WTC11 (cell line): ENCODE data around the gene CNDP2. TPM values are rescaled to one million over a fixed set of nuclear protein-coding genes. Genes with fewer than 3 reads are reported as not detected.

Experiments
- ATAC-seq: fragments of 200-7000 bp; cut with Tn5 transposase; 2 replicates; pipeline ENCODE4 v1.10.0; 2021; ENCODE audit warnings: mild to moderate bottlenecking, moderate library complexity
- CTCF ChIA-PET: fragments of 300-600 bp; sonication (Branson Sonifier 250); formaldehyde crosslinking; loops from one replicate; lab custom pipeline; 2021; ENCODE audit warnings: antibody characterized with exemption; lab: Charles Lee
- POLR2A ChIA-PET: fragments of 350-600 bp; sonication (Branson Sonifier 250); formaldehyde crosslinking; loops from one replicate; lab custom pipeline; 2021; ENCODE audit warnings: antibody characterized with exemption; lab: Charles Lee
- DNase-seq: peaks from one replicate; pipeline ENCODE4 v3.0.0; 2021; ENCODE audit warnings: low spot score
- H3K27ac Mint-ChIP-seq: 2 replicates; pipeline ENCODE4 v1.8.0; 2021; ENCODE audit warnings: mixed read lengths
- H3K27me3 Mint-ChIP-seq: 2 replicates; pipeline ENCODE4 v1.8.0; 2021; ENCODE audit warnings: low read depth, mild to moderate bottlenecking, moderate library complexity, mixed read lengths
- H3K36me3 Mint-ChIP-seq: 2 replicates; pipeline ENCODE4 v1.8.0; 2021; ENCODE audit warnings: mixed read lengths
- H3K4me1 Mint-ChIP-seq: 2 replicates; pipeline ENCODE4 v1.8.0; 2022; ENCODE audit warnings: mixed read lengths
- H3K4me3 Mint-ChIP-seq: 2 replicates; pipeline ENCODE4 v1.8.0; 2021; ENCODE audit warnings: mild to moderate bottlenecking, moderate library complexity, mixed read lengths
- H3K9me3 Mint-ChIP-seq: 2 replicates; pipeline ENCODE4 v1.8.0; 2021; ENCODE audit warnings: mixed read lengths
- FOXP1 ChIP-seq: sonication (generic); formaldehyde crosslinking; IDR thresholded peaks from 2 replicates; pipeline ENCODE4 v1.8.0; 2022; ENCODE audit warnings: missing genetic modification reagents, mild to moderate bottlenecking, moderate library complexity, borderline replicate concordance
- USF2 ChIP-seq: sonication (generic); formaldehyde crosslinking; IDR thresholded peaks from 2 replicates; pipeline ENCODE4 v1.8.1; 2023; ENCODE audit warnings: mild to moderate bottlenecking, missing genetic modification reagents, moderate library complexity
- ZNF121 ChIP-seq: sonication (generic); formaldehyde crosslinking; IDR thresholded peaks from 2 replicates; pipeline ENCODE4 v1.8.0; 2023; ENCODE audit warnings: missing genetic modification reagents
- total RNA-seq: library from RNA; stranded (reverse); gene quantifications from 3 replicates; pipeline ENCODE4 v1.2.3, GENCODE V29; 2021
- TF ChIP-seq, protein P1 (sequence below): sonication (generic); formaldehyde crosslinking; IDR thresholded peaks from 2 replicates; pipeline ENCODE4 v1.8.0; 2023; ENCODE audit warnings: missing genetic modification reagents, mild to moderate bottlenecking, borderline replicate concordance
- TF ChIP-seq, protein P2 (sequence below): sonication (generic); formaldehyde crosslinking; IDR thresholded peaks from 2 replicates; pipeline ENCODE4 v1.8.1; 2022; ENCODE audit warnings: missing genetic modification reagents, borderline replicate concordance

The CNDP2 gene
- total RNA-seq, 1 experiment from 2014 or later, result 248 TPM

GRCh38 chr18:74573053-74573452 lies 76.9 kb downstream of the CNDP2 start:
- CTCF ChIA-PET, result no interaction called here
- TF ChIP-seq FOXP1 (CRISPR knock-in tag), result no peak
- TF ChIP-seq, protein P1, sequence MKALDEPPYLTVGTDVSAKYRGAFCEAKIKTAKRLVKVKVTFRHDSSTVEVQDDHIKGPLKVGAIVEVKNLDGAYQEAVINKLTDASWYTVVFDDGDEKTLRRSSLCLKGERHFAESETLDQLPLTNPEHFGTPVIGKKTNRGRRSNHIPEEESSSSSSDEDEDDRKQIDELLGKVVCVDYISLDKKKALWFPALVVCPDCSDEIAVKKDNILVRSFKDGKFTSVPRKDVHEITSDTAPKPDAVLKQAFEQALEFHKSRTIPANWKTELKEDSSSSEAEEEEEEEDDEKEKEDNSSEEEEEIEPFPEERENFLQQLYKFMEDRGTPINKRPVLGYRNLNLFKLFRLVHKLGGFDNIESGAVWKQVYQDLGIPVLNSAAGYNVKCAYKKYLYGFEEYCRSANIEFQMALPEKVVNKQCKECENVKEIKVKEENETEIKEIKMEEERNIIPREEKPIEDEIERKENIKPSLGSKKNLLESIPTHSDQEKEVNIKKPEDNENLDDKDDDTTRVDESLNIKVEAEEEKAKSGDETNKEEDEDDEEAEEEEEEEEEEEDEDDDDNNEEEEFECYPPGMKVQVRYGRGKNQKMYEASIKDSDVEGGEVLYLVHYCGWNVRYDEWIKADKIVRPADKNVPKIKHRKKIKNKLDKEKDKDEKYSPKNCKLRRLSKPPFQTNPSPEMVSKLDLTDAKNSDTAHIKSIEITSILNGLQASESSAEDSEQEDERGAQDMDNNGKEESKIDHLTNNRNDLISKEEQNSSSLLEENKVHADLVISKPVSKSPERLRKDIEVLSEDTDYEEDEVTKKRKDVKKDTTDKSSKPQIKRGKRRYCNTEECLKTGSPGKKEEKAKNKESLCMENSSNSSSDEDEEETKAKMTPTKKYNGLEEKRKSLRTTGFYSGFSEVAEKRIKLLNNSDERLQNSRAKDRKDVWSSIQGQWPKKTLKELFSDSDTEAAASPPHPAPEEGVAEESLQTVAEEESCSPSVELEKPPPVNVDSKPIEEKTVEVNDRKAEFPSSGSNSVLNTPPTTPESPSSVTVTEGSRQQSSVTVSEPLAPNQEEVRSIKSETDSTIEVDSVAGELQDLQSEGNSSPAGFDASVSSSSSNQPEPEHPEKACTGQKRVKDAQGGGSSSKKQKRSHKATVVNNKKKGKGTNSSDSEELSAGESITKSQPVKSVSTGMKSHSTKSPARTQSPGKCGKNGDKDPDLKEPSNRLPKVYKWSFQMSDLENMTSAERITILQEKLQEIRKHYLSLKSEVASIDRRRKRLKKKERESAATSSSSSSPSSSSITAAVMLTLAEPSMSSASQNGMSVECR, result no peak
- TF ChIP-seq ZNF121 (CRISPR knock-in tag), result no peak
- TF ChIP-seq USF2, result no peak
- TF ChIP-seq, protein P2, sequence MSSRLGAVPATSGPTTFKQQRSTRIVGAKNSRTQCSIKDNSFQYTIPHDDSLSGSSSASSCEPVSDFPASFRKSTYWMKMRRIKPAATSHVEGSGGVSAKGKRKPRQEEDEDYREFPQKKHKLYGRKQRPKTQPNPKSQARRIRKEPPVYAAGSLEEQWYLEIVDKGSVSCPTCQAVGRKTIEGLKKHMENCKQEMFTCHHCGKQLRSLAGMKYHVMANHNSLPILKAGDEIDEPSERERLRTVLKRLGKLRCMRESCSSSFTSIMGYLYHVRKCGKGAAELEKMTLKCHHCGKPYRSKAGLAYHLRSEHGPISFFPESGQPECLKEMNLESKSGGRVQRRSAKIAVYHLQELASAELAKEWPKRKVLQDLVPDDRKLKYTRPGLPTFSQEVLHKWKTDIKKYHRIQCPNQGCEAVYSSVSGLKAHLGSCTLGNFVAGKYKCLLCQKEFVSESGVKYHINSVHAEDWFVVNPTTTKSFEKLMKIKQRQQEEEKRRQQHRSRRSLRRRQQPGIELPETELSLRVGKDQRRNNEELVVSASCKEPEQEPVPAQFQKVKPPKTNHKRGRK (CRISPR knock-in tag), result no peak

More at GRCh38 chr18:74573053-74573452, 76.9 kb downstream of the CNDP2 start:
- DNase-seq, result no peak
- Mint-ChIP-seq H3K4me3 (no peak overlapping the region), H3K27me3 (peaks cover 8% of the 10 kb centered on the region), H3K4me1 (peaks cover 12% of the 10 kb centered on the region), H3K36me3 (0 out of 2 replicates have a peak, but pooled peaks cover 2% of the 10 kb centered on the region), H3K9me3 (peaks cover 30% of the 10 kb centered on the region), H3K27ac (no peak overlapping the region)
- POLR2A ChIA-PET, result no interaction called here
- no peak for ATAC-seq

Other genes starting within 250 kb of the CNDP2 start
- 127 to 170 TPM (median 159 TPM) in 3 replicates for gene CYB5A, start 204.4 kb upstream of the CNDP2 start, total RNA-seq
- gene C18orf63, start 180.5 kb upstream of the CNDP2 start, total RNA-seq, result not detected in 3 replicates
- gene DIPK1C, start 39.1 kb upstream of the CNDP2 start, total RNA-seq, result not detected in 3 replicates
- 0.11 to 0.28 TPM (median 0.25 TPM) in 3 replicates for gene CNDP1, start 38.1 kb downstream of the CNDP2 start, total RNA-seq
- gene ZNF407, start 101.5 kb downstream of the CNDP2 start, total RNA-seq, result 5.1 to 6.5 TPM (median 5.8 TPM) in 3 replicates